ENCODE measurements around the gene WNT3A.

Gene WNT3A

GRCh38 chr1:228033376-228033775 is 26.6 kb downstream of the WNT3A start:
- DNase-seq = no peak

DNA sequence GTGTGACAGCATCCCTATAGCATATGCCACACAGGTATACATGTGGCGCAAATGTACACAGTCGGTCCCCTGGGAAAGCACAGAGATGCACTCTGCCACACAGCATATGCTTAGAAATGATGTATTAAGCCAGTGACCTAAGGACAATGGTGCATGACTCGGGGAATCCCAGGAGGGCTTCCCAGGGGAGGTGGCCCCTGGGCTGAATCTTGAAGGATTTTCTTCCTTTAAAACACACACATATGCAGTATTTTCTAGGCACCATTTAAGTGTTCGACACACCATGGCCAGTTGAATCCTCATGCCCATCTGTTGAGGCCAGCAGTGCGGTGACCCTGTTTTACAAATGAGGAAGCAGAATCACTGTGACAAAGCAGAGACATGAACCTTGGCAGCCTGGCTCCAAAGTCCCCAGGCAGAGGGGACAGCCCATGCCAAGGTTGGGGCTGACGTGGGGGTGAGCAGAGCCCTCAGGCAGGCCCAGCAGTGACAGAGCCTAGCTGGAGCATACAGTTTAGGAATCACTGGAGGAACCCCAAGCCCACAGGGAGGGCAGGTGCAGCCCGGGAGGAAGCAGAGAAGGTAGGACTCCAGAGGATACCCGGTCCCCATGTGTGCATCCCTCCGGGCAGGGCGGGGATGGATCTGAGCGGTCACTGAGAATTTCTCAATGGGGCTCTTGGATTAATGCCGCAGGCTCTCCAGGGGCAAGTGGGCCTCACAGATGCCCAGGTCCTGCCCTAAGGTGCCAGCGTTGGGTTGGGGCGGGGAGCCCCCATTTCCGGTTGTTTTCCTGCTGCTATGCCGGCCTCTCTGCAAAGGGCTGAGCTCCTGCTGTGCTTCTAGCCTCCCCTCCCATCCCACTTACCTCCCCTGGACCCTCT is 28.4 kb downstream of the WNT3A start:
- no peak for DNase-seq

DNA sequence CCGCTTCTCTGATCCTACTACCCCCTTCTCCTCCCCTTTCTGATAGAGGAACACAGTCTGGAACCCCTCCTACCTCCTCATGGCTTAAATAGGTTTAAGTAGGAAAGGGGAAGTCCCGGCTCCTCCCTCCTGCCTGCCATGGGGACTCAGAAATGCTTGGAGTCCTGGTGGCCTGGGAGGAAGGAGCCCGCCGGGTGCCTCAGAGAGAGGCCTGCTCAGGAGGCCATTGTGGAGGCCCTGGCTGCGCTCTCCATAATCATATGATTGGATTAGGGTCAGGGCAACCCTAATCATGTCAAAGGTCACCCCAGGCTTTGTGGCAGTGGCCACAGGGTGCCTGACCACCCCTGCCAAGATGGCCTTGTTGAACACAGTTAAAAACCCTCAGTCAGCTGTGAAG is 29.0 kb downstream of the WNT3A start:
- DNase-seq = no peak

GRCh38 chr1:228036701-228037231 is 30.0 kb downstream of the WNT3A start:
- no peak for DNase-seq

GRCh38 chr1:228037401-228038386 is 30.9 kb downstream of the WNT3A start:
- DNase-seq = no peak

DNA sequence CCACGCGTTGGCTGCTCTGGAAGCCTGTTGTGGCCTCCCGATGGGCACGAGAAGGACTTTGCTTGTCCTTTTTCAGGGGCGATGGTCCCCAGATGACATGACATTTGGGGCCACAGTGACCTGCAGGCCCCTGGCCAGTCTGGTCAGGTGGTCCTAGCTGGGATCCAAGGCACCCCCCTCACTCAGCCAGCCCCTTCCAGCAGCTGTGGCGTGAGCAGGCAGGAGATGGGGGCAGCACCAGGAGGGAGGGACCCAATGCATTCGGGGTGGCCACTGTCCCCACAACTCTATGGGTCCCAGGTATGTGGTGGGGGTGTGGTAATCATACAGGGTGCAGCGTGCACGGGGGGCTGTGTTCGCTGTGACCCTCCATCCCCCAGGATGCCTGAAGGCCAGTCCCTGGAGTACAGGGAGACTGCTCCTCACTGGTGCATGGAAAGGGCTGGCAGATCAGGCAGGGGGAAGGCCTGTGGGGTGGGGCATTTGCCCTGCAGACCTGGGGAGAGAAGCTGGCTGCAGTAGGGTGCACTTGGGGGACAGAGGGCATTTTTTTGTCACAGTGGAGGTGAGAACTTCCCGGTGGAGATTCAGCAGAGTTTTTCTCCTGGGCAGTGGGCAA is 31.7 kb downstream of the WNT3A start:
- no peak for DNase-seq

- DNase-seq = no peak
Measured at GRCh38 chr1:228039006-228039903, 32.5 kb downstream of the WNT3A start.

DNA sequence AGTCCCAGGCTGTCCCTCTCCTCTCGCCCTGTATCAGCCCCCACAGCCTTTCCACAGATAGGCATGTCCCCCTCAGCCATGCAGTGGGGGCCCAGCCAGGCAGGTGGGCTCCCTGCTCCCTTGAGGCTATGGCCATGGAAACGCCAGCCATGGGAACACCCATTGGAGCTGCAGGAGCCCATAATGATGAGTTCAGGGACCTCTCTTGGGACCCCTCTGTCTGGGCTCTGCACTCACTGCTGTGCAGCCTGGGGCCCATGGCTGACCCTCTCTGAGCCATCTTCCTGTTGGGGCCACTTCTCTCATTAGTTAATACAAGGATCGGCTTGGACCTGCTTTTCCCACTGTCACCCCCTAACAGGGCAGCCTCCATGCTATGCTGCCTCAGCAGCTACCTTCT is 33.2 kb downstream of the WNT3A start:
- no peak for DNase-seq

- no peak for DNase-seq
Measured at GRCh38 chr1:228041316-228041715, 34.5 kb downstream of the WNT3A start.

DNA sequence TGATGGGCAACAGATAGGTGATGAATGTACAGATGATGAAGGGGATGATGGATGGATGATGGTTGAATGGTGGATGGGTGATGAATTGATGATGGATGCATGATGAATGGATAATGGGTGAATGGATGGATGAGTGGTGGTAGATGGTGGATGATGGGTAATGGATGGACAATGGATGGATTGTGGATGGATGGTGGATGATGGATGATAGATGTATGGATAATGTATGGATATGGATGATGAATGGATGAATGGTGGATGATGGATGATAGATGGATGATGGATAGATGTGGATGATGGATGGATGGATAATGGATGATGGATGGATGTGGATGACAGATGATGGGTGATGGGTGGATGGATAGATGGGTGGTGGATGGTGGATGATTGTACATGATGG is 35.7 kb downstream of the WNT3A start:
- no peak for DNase-seq

GRCh38 chr1:228043281-228043848 is 36.6 kb downstream of the WNT3A start:
- DNase-seq = no peak

GRCh38 chr1:228044961-228045360 is 38.2 kb downstream of the WNT3A start:
- no peak for DNase-seq

GRCh38 chr1:228045405-228045804 is 38.6 kb downstream of the WNT3A start:
- no peak for DNase-seq

DNA sequence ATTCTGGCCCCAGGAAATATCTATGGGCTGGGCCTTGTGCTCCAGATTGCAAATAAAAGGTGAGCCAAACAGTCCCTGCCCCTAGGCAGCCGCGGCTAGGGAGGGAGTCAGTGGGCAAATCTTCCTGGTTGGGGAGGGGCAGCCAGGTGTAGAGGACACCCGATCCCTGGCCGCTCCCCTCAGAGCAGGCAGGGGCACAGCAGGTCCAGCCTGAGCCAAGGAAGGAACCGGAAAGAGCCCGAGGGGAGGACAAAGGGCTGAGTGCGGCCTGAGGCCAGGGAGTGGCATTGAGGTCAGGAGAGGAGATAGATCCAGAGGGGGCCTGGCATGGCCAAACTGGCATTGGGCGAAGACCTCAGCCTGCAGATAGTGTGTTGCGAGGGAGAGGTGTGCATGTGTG is 39.1 kb downstream of the WNT3A start:
- DNase-seq = no peak

GRCh38 chr1:228046421-228047182 is 39.8 kb downstream of the WNT3A start:
- DNase-seq = no peak

GRCh38 chr1:228047183-228047466 is 40.3 kb downstream of the WNT3A start:
- DNase-seq = no peak

GRCh38 chr1:228048120-228048519 is 41.3 kb downstream of the WNT3A start:
- DNase-seq = no peak

DNA sequence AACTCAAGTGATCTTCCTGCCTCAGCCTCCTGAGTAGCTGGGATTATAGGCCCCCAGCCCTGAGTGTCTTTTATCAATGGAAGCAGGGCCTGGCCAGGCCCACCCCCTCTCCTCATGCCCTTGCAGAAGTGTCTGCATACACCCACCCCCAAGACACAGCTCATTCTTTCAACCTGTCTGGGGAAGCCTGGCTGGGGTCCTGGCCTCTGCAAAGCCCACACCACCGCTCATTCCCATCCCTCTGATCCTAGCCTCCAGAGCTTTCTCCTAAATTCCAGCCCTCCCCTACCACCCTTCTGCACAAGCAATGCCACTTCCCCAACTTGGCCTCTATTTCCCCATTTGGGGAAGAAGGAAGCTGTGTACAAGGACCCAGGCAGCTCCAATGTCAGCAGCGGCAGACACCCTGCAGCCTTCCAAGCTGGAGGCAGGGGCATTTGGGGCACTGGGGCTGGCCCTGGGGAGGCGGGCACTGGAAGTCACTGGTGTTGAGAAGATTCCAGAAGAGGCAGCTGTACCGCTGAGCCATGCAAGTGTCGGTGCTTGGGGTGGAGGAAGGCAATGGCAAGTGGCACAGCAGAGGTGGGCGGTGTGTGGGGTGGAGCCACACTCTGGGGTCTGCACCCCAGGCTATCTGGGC is 42.0 kb downstream of the WNT3A start:
- DNase-seq = no peak

DNA sequence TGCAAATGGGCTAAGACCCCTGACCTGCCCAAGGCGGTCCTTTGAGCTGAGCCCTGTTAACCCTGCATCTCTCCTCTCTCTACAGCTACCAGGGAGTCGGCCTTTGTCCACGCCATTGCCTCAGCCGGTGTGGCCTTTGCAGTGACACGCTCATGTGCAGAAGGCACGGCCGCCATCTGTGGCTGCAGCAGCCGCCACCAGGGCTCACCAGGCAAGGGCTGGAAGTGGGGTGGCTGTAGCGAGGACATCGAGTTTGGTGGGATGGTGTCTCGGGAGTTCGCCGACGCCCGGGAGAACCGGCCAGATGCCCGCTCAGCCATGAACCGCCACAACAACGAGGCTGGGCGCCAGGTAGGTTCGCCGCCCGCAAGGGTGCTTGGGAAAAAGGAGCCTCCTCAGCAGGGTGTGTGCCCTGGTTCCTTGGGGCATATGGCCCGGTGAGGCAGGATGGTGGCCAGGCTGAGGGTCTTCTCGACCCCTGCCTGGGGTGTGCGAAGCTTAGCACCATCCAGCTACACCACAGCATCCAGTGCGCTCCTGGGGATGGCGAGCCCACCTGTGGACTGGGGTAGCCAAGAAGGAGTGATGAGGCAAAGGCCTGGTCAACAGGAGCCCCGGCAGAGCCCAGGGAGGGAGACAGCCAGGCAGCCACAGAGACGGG is 43.9 kb downstream of the WNT3A start:
- no peak for DNase-seq

Data from DMS153 (cell line).